Transverse colon (tissue), 4 donors: ENCODE measurements around the gene SLC25A13.

Source experiments
- CTCF ChIP-seq, 5 experiments: fragments of 200-600 bp in 3 of 5; fragments of 450-650 bp in 2 of 5; sonication (generic) in 3 of 5; IDR thresholded peaks; 1 replicate in 2 of 5; 2 replicates in 3 of 5; pipeline ENCODE4 v1.5.1; 2016 to 2017; ENCODE audit warnings: antibody characterized with exemption in 5 of 5, inconsistent platforms in 3 of 5, mild to moderate bottlenecking in 2 of 5, moderate library complexity in 1 of 5
- POLR2A ChIP-seq: fragments of 450-650 bp; IDR thresholded peaks from one replicate; pipeline ENCODE4 v1.6.1; 2016; ENCODE audit warnings: antibody characterized with exemption, mild to moderate bottlenecking, moderate library complexity
- POLR2AphosphoS5 ChIP-seq, 3 donors: sonication (generic); formaldehyde crosslinking; IDR thresholded peaks; one replicate each; pipeline ENCODE4 v1.6.1; 2016; ENCODE audit warnings: antibody characterized with exemption in 3 of 3

GRCh38 chr7:96310110-96310509 lies 11.8 kb downstream of the SLC25A13 start:
- no peak for TF ChIP-seq CTCF (IDR thresholded peaks at IDR 0.05)
- TF ChIP-seq POLR2A, result no peak
- TF ChIP-seq POLR2AphosphoS5 (IDR thresholded peaks at IDR 0.05), result peak in 2 of 3 donors; percentile 10 to 30
